TTC549 (cell line): ENCODE measurements around the gene TMEM147.

Source experiments
- FAIRE-seq: peaks from 2 replicates; lab custom pipeline; 2012; peaks lifted over from hg19 to GRCh38; lab: Jason Lieb, UNC

Gene TMEM147

GRCh38 chr19:35521124-35521743 is 24.2 kb upstream of the TMEM147 start:
- FAIRE-seq = no peak

GRCh38 chr19:35522745-35523327 is 22.6 kb upstream of the TMEM147 start:
- FAIRE-seq = no peak

GRCh38 chr19:35524181-35524837 is 21.1 kb upstream of the TMEM147 start:
- FAIRE-seq = no peak

- FAIRE-seq = no peak
Measured at GRCh38 chr19:35525873-35526272, 19.6 kb upstream of the TMEM147 start.

- no peak for FAIRE-seq
Measured at GRCh38 chr19:35528218-35529038, 17.0 kb upstream of the TMEM147 start, which contains the start of gene SBSN. TSS of gene SBSN (minus strand) at chr19:35528311. CDS start at chr19:35528281, 30 bp downstream.

GRCh38 chr19:35529241-35530218 is 15.9 kb upstream of the TMEM147 start:
- FAIRE-seq = no peak

- FAIRE-seq = no peak
Measured at GRCh38 chr19:35531291-35531690, 14.1 kb upstream of the TMEM147 start.

- FAIRE-seq = no peak
Measured at GRCh38 chr19:35533201-35533821, 12.1 kb upstream of the TMEM147 start, which contains the start of gene GAPDHS. TSS of gene GAPDHS (plus strand) at chr19:35533456. CDS start at chr19:35533528, 72 bp downstream.

GRCh38 chr19:35533822-35534392 is 11.5 kb upstream of the TMEM147 start:
- no peak for FAIRE-seq

- no peak for FAIRE-seq
Measured at GRCh38 chr19:35534803-35535480, 10.5 kb upstream of the TMEM147 start.

- FAIRE-seq = no peak
Measured at GRCh38 chr19:35539314-35539713, 6.1 kb upstream of the TMEM147 start.

- FAIRE-seq = no peak
Measured at GRCh38 chr19:35539850-35540249, 5.6 kb upstream of the TMEM147 start.

- no peak for FAIRE-seq
Measured at GRCh38 chr19:35540356-35540927, 5.0 kb upstream of the TMEM147 start.

- no peak for FAIRE-seq
Measured at GRCh38 chr19:35542209-35542608, 3.2 kb upstream of the TMEM147 start.

GRCh38 chr19:35543280-35544109 is 1.9 kb upstream of the TMEM147 start:
- FAIRE-seq = no peak

- FAIRE-seq = no peak
Measured at GRCh38 chr19:35544110-35544802, 1.2 kb upstream of the TMEM147 start.

- FAIRE-seq = no peak
Measured at GRCh38 chr19:35545855-35546381, 492 bp downstream of the TMEM147 start.

GRCh38 chr19:35546532-35546931 is 1.1 kb downstream of the TMEM147 start:
- no peak for FAIRE-seq
